ENCODE measurements around the gene LRP1.

The LRP1 gene

DNA sequence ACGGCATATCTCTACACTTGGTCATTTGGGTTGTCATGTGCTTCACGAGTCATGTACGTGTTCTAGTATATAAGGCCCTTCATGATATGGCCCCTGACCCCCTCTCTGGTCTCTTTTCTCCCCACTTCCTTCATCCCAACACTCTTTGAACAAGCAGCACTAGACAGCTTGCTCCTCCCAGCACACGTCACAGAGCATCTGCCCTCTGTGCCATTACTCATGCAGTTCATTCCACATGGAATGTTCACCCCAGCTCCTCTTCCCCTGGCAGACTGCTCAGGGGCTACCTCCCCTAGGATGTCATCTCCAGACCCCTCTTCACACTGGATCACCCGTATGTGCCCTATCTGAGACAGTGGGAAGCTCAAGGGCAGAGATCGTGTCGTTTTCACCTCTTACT, 33.2 kb downstream of the LRP1 start:
- TF ChIP-seq, protein P1, sequence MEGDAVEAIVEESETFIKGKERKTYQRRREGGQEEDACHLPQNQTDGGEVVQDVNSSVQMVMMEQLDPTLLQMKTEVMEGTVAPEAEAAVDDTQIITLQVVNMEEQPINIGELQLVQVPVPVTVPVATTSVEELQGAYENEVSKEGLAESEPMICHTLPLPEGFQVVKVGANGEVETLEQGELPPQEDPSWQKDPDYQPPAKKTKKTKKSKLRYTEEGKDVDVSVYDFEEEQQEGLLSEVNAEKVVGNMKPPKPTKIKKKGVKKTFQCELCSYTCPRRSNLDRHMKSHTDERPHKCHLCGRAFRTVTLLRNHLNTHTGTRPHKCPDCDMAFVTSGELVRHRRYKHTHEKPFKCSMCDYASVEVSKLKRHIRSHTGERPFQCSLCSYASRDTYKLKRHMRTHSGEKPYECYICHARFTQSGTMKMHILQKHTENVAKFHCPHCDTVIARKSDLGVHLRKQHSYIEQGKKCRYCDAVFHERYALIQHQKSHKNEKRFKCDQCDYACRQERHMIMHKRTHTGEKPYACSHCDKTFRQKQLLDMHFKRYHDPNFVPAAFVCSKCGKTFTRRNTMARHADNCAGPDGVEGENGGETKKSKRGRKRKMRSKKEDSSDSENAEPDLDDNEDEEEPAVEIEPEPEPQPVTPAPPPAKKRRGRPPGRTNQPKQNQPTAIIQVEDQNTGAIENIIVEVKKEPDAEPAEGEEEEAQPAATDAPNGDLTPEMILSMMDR (IDR thresholded peaks at IDR 0.05) = no peak

DNA sequence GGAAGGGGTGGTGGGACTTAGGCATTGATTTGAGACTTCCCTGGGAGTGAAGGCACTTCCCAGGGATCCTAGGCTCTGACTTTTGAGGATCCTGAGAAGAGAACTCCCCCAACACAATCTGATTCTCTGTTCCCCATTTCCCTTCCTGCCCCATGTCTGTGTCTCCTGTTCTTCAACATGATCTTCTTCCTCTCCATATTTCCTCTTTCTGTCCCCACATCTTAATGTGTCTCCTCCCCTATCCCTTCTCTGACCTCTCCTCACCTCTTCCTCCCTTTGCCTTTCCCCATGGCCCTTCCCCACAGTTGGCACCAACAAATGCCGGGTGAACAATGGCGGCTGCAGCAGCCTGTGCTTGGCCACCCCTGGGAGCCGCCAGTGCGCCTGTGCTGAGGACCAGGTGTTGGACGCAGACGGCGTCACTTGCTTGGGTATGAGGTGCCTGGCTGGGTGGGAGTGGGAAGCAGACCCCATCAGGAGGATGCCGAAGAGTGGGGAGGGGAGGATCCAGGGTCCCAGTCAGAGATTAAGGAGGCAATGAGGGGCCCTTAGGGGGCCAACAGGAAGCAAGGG, 34.4 kb downstream of the LRP1 start:
- TF ChIP-seq, protein P1 (IDR thresholded peaks at IDR 0.05) = no peak

DNA sequence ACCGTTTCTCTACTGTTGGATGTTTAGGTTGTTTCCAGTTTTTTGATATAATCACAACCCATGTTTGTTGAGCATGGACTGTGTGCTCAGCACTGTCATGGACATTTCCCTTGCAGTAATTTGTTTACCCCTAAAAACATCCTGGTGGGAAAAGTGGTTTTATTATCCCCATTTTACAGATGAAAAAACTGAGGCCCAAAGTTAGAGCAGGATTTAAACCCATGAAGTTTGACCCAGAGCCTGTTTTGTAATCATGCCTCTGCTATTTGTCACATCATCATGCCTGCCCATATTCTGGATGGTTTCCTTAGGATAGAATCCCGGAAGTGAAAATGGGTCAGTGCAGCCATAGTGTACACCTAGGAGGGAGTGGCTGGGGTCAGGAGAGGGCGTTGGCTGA, 36.2 kb downstream of the LRP1 start:
- TF ChIP-seq, protein P1 (IDR thresholded peaks at IDR 0.05) = no peak

DNA sequence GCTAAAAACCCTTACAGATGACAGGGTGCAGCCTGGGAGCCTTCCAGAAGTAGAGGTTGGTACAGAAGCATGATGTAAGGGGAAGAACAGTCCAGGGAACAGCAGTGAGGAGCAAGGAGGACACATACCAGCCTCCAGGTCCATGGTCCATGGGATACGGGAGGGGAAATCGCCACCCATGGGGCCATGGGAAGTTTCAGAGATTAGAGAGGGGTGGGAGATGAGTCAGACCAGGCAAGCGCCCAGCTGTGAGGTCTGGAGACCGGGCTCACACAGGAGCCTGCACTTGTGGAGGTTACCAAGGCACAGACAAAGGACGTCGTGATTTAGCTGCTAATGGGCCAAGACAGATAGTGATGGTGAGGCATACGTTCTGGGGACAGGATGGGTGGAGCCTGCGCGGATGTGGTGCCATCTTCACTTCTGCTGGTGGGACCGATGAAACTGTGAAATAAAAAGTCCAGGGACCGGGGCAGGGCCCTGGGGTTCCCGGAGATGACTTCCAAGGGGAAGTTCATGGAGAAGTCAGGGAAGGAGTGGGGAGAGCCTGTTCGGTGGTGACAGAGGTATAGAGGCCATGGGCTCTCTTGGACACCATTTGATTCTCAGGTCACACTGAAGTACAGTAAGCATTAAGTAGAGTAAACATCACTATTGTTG, 36.8 kb downstream of the LRP1 start:
- TF ChIP-seq, protein P1 (IDR thresholded peaks at IDR 0.05) = no peak

DNA sequence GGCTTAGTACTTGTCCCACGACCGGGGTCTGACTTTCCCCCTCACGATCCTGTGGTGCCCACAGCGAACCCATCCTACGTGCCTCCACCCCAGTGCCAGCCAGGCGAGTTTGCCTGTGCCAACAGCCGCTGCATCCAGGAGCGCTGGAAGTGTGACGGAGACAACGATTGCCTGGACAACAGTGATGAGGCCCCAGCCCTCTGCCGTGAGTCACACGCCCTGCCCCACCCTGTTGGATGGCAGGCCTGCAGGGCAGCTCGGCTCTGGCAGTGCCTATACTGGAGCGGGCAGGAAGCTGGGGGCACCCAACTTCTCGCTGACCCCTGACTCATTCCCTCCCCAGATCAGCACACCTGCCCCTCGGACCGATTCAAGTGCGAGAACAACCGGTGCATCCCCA, 37.5 kb downstream of the LRP1 start:
- TF ChIP-seq, protein P1 (IDR thresholded peaks at IDR 0.05) = no peak

DNA sequence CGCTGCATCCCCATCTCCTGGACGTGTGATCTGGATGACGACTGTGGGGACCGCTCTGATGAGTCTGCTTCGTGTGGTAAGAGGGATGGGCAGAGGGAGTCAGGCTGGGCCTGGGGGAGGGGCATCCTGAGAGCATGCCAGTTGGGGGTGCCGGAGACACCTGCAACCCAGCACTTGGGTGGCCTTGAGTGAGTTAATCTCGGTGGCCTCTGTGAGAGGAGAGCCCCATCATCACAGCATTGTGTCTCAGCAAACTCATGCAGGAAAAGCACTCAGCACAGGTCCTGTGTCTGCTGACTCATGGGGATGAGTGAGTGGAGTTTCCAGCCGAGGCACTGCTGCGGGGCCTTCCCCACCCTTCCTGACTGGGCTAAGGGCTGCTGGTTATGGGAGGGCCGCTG, 38.7 kb downstream of the LRP1 start:
- TF ChIP-seq, protein P1 (IDR thresholded peaks at IDR 0.05) = no peak

DNA sequence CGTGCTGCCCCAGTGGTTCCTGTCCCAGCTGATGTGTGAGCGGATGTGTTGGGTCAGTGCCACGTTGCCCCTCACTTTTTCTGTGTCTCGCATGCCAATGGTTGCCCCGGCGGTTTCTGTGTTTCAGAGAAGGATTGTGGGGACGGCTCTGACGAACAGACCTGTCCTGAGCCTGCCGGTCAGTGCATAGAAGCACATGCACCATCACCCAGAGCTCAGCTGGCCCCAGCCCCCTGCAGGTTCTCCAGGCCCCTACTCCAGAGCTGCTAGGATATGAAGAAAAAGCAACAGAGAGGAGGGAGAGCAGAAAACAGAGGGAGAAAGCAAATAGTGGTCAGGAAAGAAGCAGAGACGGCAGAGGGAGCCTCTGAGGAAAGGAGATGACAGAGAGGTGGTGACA, 39.8 kb downstream of the LRP1 start:
- TF ChIP-seq, protein P1 (IDR thresholded peaks at IDR 0.05) = no peak

Data from LNCAP (cell line).